Measurements from ENCODE around the gene GAS2.

Gene GAS2

DNA sequence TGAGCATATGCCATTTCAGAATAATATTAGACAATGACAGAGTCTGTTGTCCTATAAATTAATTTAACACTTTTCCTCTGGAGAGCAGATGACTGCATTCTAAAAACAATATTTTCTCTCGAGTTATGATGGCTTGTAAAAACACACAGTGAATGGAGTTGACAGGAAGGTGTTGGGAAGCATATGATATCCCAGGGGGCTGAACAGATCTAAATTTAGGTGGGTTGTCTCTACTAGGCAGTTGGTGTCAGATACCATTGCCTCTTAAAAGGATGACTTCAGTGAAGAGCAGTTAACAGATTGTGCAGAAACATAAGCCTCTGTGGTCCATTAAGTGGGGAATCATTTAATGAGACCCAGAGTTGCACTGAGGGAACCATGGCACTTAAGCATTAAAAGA is 132.5 kb downstream of the GAS2 start (continued):
- TF ChIP-seq, protein P1, sequence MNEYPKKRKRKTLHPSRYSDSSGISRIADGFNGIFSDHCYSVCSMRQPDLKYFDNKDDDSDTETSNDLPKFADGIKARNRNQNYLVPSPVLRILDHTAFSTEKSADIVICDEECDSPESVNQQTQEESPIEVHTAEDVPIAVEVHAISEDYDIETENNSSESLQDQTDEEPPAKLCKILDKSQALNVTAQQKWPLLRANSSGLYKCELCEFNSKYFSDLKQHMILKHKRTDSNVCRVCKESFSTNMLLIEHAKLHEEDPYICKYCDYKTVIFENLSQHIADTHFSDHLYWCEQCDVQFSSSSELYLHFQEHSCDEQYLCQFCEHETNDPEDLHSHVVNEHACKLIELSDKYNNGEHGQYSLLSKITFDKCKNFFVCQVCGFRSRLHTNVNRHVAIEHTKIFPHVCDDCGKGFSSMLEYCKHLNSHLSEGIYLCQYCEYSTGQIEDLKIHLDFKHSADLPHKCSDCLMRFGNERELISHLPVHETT (tag by site-specific recombination; IDR thresholded peaks at IDR 0.05) = no peak
- TF ChIP-seq ZNF223 (tag by site-specific recombination; IDR thresholded peaks at IDR 0.05) (no peak), ZNF366 (tag by site-specific recombination; conservative IDR thresholded peaks at IDR 0.05) (no peak), SCRT1 (tag by site-specific recombination; IDR thresholded peaks at IDR 0.05; ENCODE audit: borderline replicate concordance) (no peak), ZNF354C (tag by site-specific recombination; IDR thresholded peaks at IDR 0.05; ENCODE audit: borderline replicate concordance, low read depth) (no peak), ZSCAN30 (tag by site-specific recombination; IDR thresholded peaks at IDR 0.05) (no peak), ZFHX2 (tag by site-specific recombination; conservative IDR thresholded peaks at IDR 0.05) (no peak), ZNF768 (tag by site-specific recombination; IDR thresholded peaks at IDR 0.05) (no peak)
- TF ChIP-seq, protein P2, sequence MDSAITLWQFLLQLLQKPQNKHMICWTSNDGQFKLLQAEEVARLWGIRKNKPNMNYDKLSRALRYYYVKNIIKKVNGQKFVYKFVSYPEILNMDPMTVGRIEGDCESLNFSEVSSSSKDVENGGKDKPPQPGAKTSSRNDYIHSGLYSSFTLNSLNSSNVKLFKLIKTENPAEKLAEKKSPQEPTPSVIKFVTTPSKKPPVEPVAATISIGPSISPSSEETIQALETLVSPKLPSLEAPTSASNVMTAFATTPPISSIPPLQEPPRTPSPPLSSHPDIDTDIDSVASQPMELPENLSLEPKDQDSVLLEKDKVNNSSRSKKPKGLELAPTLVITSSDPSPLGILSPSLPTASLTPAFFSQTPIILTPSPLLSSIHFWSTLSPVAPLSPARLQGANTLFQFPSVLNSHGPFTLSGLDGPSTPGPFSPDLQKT (IDR thresholded peaks at IDR 0.05; ENCODE audit: borderline replicate concordance, low read depth, low read length) = no peak

DNA sequence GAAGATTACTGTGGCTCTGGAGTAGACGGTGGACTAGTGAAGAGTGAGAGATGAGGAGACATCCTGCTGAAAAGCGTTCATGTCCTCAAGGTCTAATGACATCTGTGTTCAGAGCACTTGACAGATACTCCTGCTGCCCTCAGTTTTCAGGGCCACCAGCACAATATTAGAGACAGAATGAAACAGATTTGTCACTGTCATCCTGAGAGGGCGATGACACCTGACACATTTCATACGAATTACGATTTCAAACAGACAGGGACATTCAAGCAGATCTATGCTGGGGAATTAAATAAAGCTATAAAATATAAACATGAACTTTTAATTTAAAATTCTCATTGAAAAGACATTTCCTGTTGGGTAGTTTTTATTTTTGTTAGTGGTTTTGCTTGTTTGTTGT is 134.1 kb downstream of the GAS2 start:
- Histone ChIP-seq H3K36me3 (ENCODE audit: control insufficient read depth in 2 of 2, insufficient read depth in 1 of 2, low read length in 2 of 2) (no peaks in the 10 kb centered on the region), H3K4me3 (ENCODE audit: low read depth, low read length) (no peak overlapping the region), H3K27ac (ENCODE audit: extremely low read depth, low read depth, low read length) (no peak overlapping the region), H3K4me1 (ENCODE audit: control insufficient read depth, insufficient read depth, low read length) (no peaks in the 10 kb centered on the region), H3K9me3 (ENCODE audit: control insufficient read depth, insufficient read depth, low read depth, low read length) (no peaks in the 10 kb centered on the region)
- CTCF ChIA-PET = interaction anchor here (0.9 to 2.0 kb wide), 3 partner anchors 13 to 853 kb away, joined by 3 to 13 read pairs (median 3); no protein-coding TSS in a partner anchor
- TF ChIP-seq, protein P3, sequence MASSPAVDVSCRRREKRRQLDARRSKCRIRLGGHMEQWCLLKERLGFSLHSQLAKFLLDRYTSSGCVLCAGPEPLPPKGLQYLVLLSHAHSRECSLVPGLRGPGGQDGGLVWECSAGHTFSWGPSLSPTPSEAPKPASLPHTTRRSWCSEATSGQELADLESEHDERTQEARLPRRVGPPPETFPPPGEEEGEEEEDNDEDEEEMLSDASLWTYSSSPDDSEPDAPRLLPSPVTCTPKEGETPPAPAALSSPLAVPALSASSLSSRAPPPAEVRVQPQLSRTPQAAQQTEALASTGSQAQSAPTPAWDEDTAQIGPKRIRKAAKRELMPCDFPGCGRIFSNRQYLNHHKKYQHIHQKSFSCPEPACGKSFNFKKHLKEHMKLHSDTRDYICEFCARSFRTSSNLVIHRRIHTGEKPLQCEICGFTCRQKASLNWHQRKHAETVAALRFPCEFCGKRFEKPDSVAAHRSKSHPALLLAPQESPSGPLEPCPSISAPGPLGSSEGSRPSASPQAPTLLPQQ (tag by site-specific recombination; IDR thresholded peaks at IDR 0.05) = no peak
- TF ChIP-seq ZNF274 (IDR thresholded peaks at IDR 0.05; ENCODE audit: low read length) (no peak), ZNF274 (tag by site-specific recombination; IDR thresholded peaks at IDR 0.05; ENCODE audit: borderline replicate concordance) (no peak), ZNF239 (tag by site-specific recombination; IDR thresholded peaks at IDR 0.05) (no peak), ZNF133 (tag by site-specific recombination; IDR thresholded peaks at IDR 0.05) (no peak), ZNF114 (tag by site-specific recombination; IDR thresholded peaks at IDR 0.05) (no peak), ZNF571 (tag by site-specific recombination; IDR thresholded peaks at IDR 0.05) (no peak), ZBTB21 (tag by site-specific recombination; IDR thresholded peaks at IDR 0.05) (no peak)
- POLR2A ChIA-PET = no interaction called here

DNA sequence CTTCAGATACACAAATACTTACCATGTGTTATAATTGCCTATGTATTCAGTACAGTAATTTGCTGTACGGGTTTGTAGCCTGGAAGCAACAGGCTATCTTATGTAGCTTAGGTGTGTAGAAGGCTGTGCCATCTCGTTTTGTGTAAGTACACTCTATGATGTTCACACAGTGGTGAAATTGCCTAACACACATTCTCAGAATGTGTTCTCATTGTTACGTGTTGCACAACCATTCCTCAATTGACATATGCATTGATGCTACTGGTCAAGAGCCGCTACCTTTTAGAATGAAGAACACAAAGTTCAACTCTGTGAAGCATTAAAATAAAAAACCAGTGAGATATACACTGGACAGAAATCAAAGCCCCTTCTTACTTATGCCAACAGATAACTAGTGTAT is 136.4 kb downstream of the GAS2 start:
- CTCF ChIA-PET = interaction anchor here (0.6 kb wide), 1 partner anchor 222 kb away, joined by 4 read pairs; no protein-coding TSS in a partner anchor
- POLR2A ChIA-PET = no interaction called here
- H3K4me3 ChIP-seq (ENCODE audit: low read depth, low read length) = no peak overlapping the region
- no peaks in the 10 kb centered on the region for H3K4me1 ChIP-seq (ENCODE audit: control insufficient read depth, insufficient read depth, low read length)
- H3K9me3 ChIP-seq (ENCODE audit: control insufficient read depth, insufficient read depth, low read depth, low read length) = no peaks in the 10 kb centered on the region
- TF ChIP-seq REPIN1 (tag by site-specific recombination; IDR thresholded peaks at IDR 0.05; ENCODE audit: low read depth) (no peak), ZNF416 (tag by site-specific recombination; IDR thresholded peaks at IDR 0.05) (no peak)
- H3K36me3 ChIP-seq (ENCODE audit: control insufficient read depth in 2 of 2, insufficient read depth in 1 of 2, low read length in 2 of 2) = no peaks in the 10 kb centered on the region
- no peak overlapping the region for H3K27ac ChIP-seq (ENCODE audit: extremely low read depth, low read depth, low read length)
